K562 (cell line): ENCODE measurements around the gene SLC16A9.

ENCODE experiments used
- RBBP5 ChIP-seq: fragments of 200-600 bp; sonication (generic); IDR thresholded peaks from 2 replicates; pipeline ENCODE4 v1.6.1; 2012; ENCODE audit warnings: borderline replicate concordance, mild to moderate bottlenecking, low read length, control low read depth, inconsistent platforms; ENCODE audit not compliant: insufficient read depth, poor library complexity, severe bottlenecking
- TARDBP ChIP-seq: fragments of 450-650 bp; IDR thresholded peaks from 2 replicates; pipeline ENCODE4 v1.6.1; 2016
- TF ChIP-seq, protein P1 (sequence below): sonication (generic); formaldehyde crosslinking; IDR thresholded peaks from 2 replicates; pipeline ENCODE4 v1.5.0; 2020; ENCODE audit warnings: missing genetic modification reagents
- TF ChIP-seq, protein P2 (sequence below), 3 experiments: fragments of 200-800 bp in 1 of 3; fragments of 250-450 bp in 1 of 3; fragments of 450-650 bp in 1 of 3; sonication (Bioruptor Pico) in 1 of 3; sonication (Bioruptor generic) in 1 of 3; formaldehyde crosslinking in 1 of 3; IDR thresholded peaks; 2 replicates each; pipeline versions ENCODE4 v1.6.1 to v1.8.0; 2016 to 2022; ENCODE audit warnings: mild to moderate bottlenecking in 2 of 3, missing genetic modification characterization in 2 of 3, missing compliant biosample characterization in 1 of 3, moderate library complexity in 1 of 3

GRCh38 chr10:59753267-59753666 lies 43.6 kb upstream of the SLC16A9 start, which contains the start of gene MRLN:
- TF ChIP-seq, protein P1, sequence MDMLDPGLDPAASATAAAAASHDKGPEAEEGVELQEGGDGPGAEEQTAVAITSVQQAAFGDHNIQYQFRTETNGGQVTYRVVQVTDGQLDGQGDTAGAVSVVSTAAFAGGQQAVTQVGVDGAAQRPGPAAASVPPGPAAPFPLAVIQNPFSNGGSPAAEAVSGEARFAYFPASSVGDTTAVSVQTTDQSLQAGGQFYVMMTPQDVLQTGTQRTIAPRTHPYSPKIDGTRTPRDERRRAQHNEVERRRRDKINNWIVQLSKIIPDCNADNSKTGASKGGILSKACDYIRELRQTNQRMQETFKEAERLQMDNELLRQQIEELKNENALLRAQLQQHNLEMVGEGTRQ (CRISPR knock-in tag): no peak
- TF ChIP-seq RBBP5 (no peak), TARDBP (no peak)
- TF ChIP-seq, protein P2, sequence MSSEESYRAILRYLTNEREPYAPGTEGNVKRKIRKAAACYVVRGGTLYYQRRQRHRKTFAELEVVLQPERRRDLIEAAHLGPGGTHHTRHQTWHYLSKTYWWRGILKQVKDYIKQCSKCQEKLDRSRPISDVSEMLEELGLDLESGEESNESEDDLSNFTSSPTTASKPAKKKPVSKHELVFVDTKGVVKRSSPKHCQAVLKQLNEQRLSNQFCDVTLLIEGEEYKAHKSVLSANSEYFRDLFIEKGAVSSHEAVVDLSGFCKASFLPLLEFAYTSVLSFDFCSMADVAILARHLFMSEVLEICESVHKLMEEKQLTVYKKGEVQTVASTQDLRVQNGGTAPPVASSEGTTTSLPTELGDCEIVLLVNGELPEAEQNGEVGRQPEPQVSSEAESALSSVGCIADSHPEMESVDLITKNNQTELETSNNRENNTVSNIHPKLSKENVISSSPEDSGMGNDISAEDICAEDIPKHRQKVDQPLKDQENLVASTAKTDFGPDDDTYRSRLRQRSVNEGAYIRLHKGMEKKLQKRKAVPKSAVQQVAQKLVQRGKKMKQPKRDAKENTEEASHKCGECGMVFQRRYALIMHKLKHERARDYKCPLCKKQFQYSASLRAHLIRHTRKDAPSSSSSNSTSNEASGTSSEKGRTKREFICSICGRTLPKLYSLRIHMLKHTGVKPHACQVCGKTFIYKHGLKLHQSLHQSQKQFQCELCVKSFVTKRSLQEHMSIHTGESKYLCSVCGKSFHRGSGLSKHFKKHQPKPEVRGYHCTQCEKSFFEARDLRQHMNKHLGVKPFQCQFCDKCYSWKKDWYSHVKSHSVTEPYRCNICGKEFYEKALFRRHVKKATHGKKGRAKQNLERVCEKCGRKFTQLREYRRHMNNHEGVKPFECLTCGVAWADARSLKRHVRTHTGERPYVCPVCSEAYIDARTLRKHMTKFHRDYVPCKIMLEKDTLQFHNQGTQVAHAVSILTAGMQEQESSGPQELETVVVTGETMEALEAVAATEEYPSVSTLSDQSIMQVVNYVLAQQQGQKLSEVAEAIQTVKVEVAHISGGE (CRISPR knock-in tag; IDR thresholded peaks at IDR 0.05): no peak
